Thoracic aorta (tissue), 2 donors: Measurements from ENCODE around the gene HCCS. TPM values are rescaled to one million over a fixed set of nuclear protein-coding genes. Genes with fewer than 3 reads are reported as not detected.
"Not testable (repeated sequence)": the region's sequence is repeated elsewhere in the genome, so short reads cannot be mapped to it uniquely, and the experiment has no call there.

Experiments
- ATAC-seq: fragments of 150-250 bp; one replicate; pipeline ENCODE4 v1.8.0; 2017; ENCODE audit warnings: low read depth; ENCODE audit not compliant: insufficient number of reproducible peaks, low FRiP score
- DNase-seq: peaks from one replicate; pipeline ENCODE4 v3.0.0-alpha.2; 2020; ENCODE audit warnings: low spot score
- H3K27ac ChIP-seq, 2 donors: fragments of 200-600 bp; sonication (generic); 1 replicate in 1 of 2; 2 replicates in 1 of 2; pipeline ENCODE4 v1.5.1; 2016; ENCODE audit warnings: mild to moderate bottlenecking in 2 of 2, moderate library complexity in 2 of 2
- H3K27me3 ChIP-seq: fragments of 200-600 bp; sonication (generic); replicated peaks from 2 replicates; pipeline ENCODE4 v1.6.0; 2016; ENCODE audit warnings: mild to moderate bottlenecking; ENCODE audit not compliant: insufficient read depth
- H3K36me3 ChIP-seq: fragments of 200-600 bp; sonication (generic); one replicate; pipeline ENCODE4 v1.5.1; 2016
- H3K4me1 ChIP-seq, 2 donors: fragments of 200-600 bp; sonication (generic); 1 replicate in 1 of 2; 2 replicates in 1 of 2; pipeline versions ENCODE4 v1.5.1 to v1.6.0; 2016; ENCODE audit warnings: low read depth in 2 of 2, mild to moderate bottlenecking in 1 of 2; ENCODE audit not compliant: control insufficient read depth in 1 of 2
- H3K4me3 ChIP-seq: fragments of 200-600 bp; sonication (generic); 2 replicates; pipeline ENCODE4 v1.5.1; 2016; ENCODE audit warnings: mild to moderate bottlenecking
- H3K9me3 ChIP-seq: fragments of 200-600 bp; sonication (generic); 2 replicates; pipeline ENCODE4 v1.5.1; 2016
- total RNA-seq, 2 donors: library from RNA; depleted of rRNA; stranded (reverse); fragments of >200 nt; gene quantifications; one replicate each; pipeline versions ENCODE4 v1.1.0 to v1.2.3, GENCODE V29; 2016
- TF ChIP-seq, protein P1 (sequence below): fragments of 200-600 bp; sonication (generic); IDR thresholded peaks from one replicate; pipeline ENCODE4 v1.5.1; 2019; ENCODE audit warnings: antibody characterized with exemption

HCCS gene
- total RNA-seq, 2 donors from 2014 or later = 4.7 to 4.9 TPM

DNA sequence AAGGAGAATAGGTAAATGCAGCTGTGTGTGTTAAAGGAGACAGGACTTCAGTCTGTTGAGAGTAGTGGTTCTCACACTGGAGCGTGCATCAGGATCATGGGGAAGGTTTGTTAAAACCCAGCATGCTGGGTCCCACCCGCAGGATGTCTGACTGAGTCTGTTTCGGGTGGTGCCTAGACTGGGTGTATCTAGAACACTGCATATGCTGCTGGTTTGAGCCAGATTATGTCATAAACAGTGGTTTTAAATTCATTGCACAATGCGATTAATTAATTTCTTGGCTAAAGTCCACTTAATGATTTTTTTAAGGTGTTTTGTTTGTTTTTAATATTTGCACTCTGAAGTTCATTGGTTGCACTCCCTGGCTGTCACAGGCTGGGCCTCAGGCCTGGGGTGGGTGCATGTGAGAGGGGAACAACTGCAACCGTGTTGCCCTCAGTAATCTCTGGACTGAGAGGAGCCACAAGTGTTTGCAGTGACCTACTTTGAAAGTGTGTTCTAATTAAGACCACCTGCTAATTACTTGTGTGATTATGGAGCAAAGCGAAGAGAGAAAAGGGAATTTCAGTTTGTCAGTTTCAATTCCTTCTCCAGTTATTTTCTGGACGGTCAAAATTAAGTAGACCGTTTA, 8.3 kb downstream of the HCCS start:
- no peak for DNase-seq
- ATAC-seq = no peak
- Histone ChIP-seq H3K4me3 (no peak overlapping the region), H3K27ac (no peak overlapping the region), H3K36me3 (peaks cover 12% of the 10 kb centered on the region), H3K27me3 (no peaks in the 10 kb centered on the region), H3K9me3 (no peaks in the 10 kb centered on the region), H3K4me1 (no peaks in the 10 kb centered on the region)
- TF ChIP-seq, protein P1, sequence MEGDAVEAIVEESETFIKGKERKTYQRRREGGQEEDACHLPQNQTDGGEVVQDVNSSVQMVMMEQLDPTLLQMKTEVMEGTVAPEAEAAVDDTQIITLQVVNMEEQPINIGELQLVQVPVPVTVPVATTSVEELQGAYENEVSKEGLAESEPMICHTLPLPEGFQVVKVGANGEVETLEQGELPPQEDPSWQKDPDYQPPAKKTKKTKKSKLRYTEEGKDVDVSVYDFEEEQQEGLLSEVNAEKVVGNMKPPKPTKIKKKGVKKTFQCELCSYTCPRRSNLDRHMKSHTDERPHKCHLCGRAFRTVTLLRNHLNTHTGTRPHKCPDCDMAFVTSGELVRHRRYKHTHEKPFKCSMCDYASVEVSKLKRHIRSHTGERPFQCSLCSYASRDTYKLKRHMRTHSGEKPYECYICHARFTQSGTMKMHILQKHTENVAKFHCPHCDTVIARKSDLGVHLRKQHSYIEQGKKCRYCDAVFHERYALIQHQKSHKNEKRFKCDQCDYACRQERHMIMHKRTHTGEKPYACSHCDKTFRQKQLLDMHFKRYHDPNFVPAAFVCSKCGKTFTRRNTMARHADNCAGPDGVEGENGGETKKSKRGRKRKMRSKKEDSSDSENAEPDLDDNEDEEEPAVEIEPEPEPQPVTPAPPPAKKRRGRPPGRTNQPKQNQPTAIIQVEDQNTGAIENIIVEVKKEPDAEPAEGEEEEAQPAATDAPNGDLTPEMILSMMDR = no peak

DNA sequence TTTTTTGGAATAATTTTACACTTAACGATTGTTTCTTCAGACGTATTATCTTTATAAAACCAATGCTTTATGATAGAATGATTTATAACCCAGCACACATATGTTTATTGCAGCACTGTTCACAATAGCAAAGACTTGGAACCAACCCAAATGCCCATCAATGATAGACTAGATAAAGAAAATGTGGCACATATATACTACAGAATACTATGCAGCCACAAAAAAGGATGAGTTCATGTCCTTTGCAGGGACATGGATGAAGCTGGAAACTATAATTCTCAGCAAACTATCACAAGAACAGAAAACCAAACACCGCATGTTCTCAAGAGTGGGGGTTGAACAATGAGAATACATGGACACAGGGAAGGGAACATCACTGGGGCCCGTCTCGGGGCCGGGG, 12.0 kb downstream of the HCCS start:
- DNase-seq, H3K36me3 ChIP-seq, H3K27ac ChIP-seq, H3K4me3 ChIP-seq, H3K27me3 ChIP-seq, H3K9me3 ChIP-seq, H3K4me1 ChIP-seq, ATAC-seq: not testable (repeated sequence)

DNA sequence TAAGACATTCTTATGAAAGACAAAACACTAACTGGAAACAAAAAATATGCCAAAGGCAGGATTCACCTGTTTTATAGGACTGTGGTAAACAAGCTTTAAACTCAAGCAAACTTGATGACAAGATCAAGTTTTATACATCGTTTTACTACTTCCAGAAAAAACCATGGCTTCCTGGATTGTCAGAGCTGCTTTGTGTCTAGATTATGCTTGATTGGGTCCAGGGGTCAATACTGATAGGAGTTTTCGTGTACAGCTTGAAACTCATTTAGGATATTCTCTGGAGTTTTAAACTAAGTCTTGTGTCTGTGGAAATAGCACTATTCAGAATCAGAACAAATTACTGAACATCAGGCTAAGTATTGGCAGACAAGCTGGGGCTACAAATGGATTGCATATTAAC, 13.0 kb downstream of the HCCS start:
- DNase-seq (no peak), ATAC-seq (no peak)
- no peaks in the 10 kb centered on the region for H3K27me3 ChIP-seq
- H3K27ac ChIP-seq = no peak overlapping the region
- TF ChIP-seq, protein P1 = no peak
- no peaks in the 10 kb centered on the region for H3K4me1 ChIP-seq
- H3K9me3 ChIP-seq = no peaks in the 10 kb centered on the region
- H3K4me3 ChIP-seq = no peak overlapping the region
- H3K36me3 ChIP-seq = peaks cover under 1% of the 10 kb centered on the region

DNA sequence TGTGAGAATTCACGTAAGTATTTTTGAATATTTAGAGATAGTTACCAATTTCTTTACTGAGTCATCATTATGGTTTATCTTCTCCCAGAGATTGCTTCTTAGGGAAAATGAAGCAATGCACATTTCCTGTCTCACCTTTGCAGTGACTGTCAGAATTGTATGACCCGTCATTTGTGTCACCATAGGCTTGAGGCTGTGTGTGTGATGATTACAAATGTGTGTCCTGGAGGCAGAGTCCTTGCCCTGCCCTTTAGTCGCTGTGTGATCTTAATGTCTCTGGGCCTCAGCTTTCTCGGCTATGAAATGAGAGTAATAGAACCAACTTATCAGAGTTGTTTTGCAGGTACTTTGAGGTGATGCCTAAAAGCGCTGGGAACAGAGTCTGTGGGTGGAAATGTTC, 13.9 kb downstream of the HCCS start:
- TF ChIP-seq, protein P1 = no peak

DNA sequence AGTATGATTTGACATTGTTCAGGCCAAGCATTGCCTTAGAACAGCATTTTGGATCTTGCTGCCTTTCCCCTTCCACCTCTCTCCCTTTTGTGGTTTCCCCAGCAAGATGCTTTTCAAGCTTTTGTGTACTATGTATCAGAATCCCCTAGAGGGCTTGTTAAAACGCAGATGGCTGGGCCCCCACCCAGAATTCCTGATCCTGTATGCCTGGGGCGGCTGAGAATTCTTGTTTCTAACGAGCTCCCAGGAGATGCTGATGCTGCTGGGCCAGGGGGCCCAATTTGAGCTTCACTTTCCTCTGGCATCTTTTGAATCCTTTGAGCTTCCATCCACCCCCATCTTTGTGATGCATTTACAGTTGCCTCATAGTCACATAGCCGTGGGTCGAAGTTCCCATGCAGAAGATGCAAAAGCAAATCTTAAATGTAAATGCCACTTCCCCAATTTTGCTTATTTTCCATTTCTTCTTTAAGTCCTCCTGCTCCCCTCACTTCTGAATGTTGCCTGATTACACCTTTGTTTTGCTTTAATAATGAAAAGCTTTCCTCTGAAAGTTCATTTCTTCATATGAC, 18.5 kb downstream of the HCCS start:
- ATAC-seq (no peak), DNase-seq (no peak)
- H3K27ac ChIP-seq = no peak overlapping the region
- no peaks in the 10 kb centered on the region for H3K36me3 ChIP-seq
- H3K4me3 ChIP-seq = no peak overlapping the region
- H3K9me3 ChIP-seq = no peaks in the 10 kb centered on the region
- H3K4me1 ChIP-seq = no peaks in the 10 kb centered on the region
- no peaks in the 10 kb centered on the region for H3K27me3 ChIP-seq
- TF ChIP-seq, protein P1 = no peak

More for the DNA sequence above, 13.9 kb downstream of the HCCS start:
- Histone ChIP-seq H3K36me3 (no peaks in the 10 kb centered on the region), H3K9me3 (no peaks in the 10 kb centered on the region), H3K4me1 (no peaks in the 10 kb centered on the region), H3K27ac (no peak overlapping the region), H3K4me3 (no peak overlapping the region), H3K27me3 (no peaks in the 10 kb centered on the region)
- ATAC-seq (no peak), DNase-seq (no peak)

DNA sequence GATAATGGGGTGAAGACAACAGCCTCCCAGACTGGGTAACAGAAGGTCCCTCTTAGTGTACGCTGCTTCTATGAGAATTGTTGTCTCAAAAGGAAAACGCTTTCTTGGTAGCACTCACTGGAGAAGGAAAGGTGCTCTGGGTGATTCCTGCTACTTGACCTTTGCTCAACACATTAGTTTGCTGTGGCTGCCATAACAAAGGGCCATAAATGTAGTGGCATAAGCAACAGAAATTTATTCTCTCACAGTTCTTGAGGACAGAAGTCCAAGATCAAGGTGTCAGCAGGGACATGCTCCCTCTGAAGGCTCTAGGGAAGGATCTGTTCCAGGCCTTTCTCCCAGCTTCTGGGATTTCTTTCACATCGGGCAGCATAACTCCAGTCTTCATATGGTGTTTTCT, 19.0 kb downstream of the HCCS start:
- ATAC-seq = no peak
- H3K27ac ChIP-seq = no peak overlapping the region
- H3K36me3 ChIP-seq = no peaks in the 10 kb centered on the region
- H3K27me3 ChIP-seq = no peaks in the 10 kb centered on the region
- TF ChIP-seq, protein P1 = no peak
- H3K4me3 ChIP-seq = no peak overlapping the region
- H3K9me3 ChIP-seq = no peaks in the 10 kb centered on the region
- DNase-seq = no peak
- H3K4me1 ChIP-seq = no peaks in the 10 kb centered on the region
